GM12872 (cell line): ENCODE data around the gene GLI1.

Experiments
- TF ChIP-seq, protein P1 (sequence below): IDR thresholded peaks from 3 replicates; pipeline ENCODE4 v1.5.1; 2011; ENCODE audit warnings: low read depth, mild to moderate bottlenecking, low read length, moderate library complexity; ENCODE audit not compliant: insufficient read depth

Gene GLI1

DNA sequence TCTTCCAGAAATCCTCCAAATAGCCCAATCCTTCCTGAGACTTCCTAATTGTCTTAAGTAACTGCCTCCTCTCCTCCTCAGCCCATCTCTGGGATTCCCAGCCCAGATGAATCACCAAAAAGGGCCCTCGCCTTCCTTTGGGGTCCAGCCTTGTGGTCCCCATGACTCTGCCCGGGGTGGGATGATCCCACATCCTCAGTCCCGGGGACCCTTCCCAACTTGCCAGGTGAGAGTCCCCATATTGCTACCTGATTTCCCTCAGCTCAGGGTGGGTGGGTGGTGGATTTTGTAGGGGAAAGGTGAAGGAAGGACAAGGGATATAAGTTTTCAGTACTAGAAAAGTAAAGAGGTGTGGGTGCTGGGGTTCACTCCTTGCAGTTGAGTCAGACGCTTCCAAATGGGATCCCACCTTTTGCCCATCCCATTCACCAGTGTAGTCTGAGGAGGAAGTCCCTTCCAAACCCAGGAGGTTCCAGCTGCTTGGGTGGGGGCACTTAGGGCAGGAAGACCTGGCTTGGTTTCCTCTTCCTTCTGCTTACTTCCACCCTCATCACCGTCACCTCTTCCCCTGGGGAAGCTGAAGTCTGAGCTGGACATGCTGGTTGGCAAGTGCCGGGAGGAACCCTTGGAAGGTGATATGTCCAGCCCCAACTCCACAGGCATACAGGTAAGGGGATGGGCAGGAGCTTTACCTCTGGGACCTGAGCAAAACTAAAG, 5.6 kb downstream of the GLI1 start:
- TF ChIP-seq, protein P1, sequence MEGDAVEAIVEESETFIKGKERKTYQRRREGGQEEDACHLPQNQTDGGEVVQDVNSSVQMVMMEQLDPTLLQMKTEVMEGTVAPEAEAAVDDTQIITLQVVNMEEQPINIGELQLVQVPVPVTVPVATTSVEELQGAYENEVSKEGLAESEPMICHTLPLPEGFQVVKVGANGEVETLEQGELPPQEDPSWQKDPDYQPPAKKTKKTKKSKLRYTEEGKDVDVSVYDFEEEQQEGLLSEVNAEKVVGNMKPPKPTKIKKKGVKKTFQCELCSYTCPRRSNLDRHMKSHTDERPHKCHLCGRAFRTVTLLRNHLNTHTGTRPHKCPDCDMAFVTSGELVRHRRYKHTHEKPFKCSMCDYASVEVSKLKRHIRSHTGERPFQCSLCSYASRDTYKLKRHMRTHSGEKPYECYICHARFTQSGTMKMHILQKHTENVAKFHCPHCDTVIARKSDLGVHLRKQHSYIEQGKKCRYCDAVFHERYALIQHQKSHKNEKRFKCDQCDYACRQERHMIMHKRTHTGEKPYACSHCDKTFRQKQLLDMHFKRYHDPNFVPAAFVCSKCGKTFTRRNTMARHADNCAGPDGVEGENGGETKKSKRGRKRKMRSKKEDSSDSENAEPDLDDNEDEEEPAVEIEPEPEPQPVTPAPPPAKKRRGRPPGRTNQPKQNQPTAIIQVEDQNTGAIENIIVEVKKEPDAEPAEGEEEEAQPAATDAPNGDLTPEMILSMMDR = no peak

DNA sequence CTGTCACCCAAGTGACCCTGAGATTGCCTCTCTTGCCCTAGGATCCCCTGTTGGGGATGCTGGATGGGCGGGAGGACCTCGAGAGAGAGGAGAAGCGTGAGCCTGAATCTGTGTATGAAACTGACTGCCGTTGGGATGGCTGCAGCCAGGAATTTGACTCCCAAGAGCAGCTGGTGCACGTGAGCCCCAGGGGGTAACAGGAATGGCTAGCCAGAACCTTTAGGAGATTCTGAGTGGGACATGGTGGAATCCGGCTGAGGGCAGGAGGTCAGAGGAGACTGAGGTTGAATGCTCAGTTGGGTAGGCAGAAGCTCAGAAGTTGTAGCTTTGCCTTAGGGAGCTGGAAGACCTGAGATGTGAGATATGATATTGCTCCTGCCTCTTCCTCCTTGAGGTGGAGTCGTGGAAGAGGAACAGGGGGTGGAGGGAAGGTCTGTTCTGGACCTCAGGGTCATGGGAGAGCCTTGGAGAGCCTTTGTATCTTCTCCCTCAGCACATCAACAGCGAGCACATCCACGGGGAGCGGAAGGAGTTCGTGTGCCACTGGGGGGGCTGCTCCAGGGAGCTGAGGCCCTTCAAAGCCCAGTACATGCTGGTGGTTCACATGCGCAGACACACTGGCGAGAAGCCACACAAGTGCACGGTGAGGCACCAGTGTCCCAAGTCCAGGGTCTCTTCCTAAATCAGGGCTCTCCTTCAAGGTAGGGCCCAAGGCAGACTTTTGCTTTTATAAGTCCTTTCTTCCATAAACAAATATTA, 6.3 kb downstream of the GLI1 start:
- TF ChIP-seq, protein P1 = no peak

DNA sequence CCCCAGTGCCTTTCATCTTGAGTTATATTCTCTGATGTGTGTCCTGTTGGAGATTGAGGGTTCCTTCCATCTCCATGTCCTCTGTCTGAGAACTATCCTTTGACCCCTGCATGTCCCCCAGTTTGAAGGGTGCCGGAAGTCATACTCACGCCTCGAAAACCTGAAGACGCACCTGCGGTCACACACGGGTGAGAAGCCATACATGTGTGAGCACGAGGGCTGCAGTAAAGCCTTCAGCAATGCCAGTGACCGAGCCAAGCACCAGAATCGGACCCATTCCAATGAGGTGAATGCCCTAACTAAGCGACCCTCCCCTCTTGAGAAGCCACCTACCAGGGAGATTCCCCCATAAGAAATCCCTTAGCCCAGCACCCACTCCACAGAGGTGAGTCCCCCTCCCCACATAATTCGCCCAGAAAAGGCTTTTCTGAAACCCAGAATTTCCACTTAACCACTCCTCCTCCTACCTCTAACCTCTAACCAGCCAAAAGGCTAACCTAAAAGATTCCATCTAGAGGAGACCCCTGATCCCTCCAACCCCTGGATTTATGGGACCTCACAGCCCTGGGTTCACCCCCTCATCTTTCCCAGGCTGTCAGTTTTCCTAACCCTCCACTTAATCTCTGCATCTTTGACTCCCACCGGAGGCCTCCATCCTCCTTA, 7.8 kb downstream of the GLI1 start:
- TF ChIP-seq, protein P1 = no peak

DNA sequence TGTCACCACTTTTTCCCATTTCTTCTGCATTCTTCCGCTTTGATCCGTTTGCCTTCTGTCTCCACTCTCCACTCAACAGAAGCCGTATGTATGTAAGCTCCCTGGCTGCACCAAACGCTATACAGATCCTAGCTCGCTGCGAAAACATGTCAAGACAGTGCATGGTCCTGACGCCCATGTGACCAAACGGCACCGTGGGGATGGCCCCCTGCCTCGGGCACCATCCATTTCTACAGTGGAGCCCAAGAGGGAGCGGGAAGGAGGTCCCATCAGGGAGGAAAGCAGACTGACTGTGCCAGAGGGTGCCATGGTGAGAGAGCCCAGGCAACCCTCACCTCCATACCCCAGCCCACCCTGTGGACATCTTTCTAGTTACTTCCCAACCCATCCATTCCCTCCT, 8.3 kb downstream of the GLI1 start:
- TF ChIP-seq, protein P1 = no peak

DNA sequence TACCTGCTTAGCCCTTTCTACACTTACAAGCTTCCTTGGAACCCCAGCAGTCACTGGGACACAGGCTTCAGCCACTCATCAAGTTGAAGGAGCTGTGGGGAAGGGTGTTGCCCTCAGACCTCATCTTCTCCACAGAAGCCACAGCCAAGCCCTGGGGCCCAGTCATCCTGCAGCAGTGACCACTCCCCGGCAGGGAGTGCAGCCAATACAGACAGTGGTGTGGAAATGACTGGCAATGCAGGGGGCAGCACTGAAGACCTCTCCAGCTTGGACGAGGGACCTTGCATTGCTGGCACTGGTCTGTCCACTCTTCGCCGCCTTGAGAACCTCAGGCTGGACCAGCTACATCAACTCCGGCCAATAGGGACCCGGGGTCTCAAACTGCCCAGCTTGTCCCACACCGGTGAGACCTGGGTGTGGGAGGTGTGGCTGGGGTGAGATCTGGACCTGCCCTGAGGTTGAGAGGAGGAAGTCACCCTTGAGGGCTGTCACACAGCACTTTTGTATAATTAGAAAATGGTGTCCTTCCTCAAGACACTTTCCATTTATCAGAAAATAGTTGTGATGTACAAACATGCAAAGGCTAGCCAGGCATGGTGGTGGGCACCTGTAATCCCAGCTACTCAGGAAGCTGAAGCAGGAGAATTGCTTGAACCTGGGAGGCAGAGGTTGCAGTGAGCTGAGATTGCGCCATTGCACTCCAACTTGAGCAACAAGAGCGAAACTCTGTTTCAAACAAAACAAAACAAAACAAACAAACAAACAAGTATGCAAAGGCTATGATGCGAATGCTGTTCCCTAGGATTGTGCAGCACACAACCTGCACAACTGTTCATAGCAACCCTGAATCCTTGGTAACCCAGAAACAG, 9.9 kb downstream of the GLI1 start:
- TF ChIP-seq, protein P1 = no peak

DNA sequence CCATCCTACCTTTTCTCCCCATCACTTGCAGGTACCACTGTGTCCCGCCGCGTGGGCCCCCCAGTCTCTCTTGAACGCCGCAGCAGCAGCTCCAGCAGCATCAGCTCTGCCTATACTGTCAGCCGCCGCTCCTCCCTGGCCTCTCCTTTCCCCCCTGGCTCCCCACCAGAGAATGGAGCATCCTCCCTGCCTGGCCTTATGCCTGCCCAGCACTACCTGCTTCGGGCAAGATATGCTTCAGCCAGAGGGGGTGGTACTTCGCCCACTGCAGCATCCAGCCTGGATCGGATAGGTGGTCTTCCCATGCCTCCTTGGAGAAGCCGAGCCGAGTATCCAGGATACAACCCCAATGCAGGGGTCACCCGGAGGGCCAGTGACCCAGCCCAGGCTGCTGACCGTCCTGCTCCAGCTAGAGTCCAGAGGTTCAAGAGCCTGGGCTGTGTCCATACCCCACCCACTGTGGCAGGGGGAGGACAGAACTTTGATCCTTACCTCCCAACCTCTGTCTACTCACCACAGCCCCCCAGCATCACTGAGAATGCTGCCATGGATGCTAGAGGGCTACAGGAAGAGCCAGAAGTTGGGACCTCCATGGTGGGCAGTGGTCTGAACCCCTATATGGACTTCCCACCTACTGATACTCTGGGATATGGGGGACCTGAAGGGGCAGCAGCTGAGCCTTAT, 10.8 kb downstream of the GLI1 start:
- TF ChIP-seq, protein P1 = no peak
